Peyer's patch (tissue), 4 donors: Measurements from ENCODE around the gene PLAAT2.

Source experiments
- POLR2A ChIP-seq, 2 donors: fragments of 450-650 bp; IDR thresholded peaks; one replicate each; pipeline ENCODE4 v1.5.1; 2017; ENCODE audit warnings: antibody characterized with exemption in 2 of 2, mild to moderate bottlenecking in 2 of 2, moderate library complexity in 2 of 2
- TF ChIP-seq, protein P1 (sequence below), 6 experiments: fragments of 450-650 bp in 4 of 6; fragments of 200-600 bp in 2 of 6; sonication (generic) in 1 of 6; IDR thresholded peaks; one replicate each; pipeline ENCODE4 v1.5.1; 2017 to 2019; ENCODE audit warnings: antibody characterized with exemption in 6 of 6, mild to moderate bottlenecking in 3 of 6, moderate library complexity in 1 of 6

DNA sequence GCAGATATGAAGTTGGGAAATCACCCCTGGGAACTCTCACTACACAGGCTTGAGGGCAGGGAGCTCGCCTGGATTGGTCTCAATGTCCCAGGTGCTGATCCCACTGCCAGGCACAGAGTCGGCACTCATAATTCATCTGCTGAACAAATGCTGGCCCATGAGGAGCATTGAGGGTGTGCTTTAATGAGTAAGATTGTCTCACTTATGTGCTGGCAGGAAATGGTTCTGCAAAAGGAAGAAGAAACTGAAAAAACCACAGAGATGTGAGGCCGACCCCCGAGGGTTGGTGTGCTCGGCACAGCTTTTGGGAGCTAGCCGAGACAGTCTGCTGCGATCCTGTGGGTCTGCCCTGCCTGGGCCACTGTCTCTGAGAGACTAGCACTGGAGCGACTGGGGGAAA, 9.4 kb downstream of the PLAAT2 start:
- TF ChIP-seq, protein P1, sequence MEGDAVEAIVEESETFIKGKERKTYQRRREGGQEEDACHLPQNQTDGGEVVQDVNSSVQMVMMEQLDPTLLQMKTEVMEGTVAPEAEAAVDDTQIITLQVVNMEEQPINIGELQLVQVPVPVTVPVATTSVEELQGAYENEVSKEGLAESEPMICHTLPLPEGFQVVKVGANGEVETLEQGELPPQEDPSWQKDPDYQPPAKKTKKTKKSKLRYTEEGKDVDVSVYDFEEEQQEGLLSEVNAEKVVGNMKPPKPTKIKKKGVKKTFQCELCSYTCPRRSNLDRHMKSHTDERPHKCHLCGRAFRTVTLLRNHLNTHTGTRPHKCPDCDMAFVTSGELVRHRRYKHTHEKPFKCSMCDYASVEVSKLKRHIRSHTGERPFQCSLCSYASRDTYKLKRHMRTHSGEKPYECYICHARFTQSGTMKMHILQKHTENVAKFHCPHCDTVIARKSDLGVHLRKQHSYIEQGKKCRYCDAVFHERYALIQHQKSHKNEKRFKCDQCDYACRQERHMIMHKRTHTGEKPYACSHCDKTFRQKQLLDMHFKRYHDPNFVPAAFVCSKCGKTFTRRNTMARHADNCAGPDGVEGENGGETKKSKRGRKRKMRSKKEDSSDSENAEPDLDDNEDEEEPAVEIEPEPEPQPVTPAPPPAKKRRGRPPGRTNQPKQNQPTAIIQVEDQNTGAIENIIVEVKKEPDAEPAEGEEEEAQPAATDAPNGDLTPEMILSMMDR (IDR thresholded peaks at IDR 0.05) = no peak
- TF ChIP-seq POLR2A (IDR thresholded peaks at IDR 0.05) = no peak
